Astrocyte (in vitro differentiated cells and primary cell): Measurements from ENCODE around the gene LYZL1. TPM values are rescaled to one million over a fixed set of nuclear protein-coding genes. Genes with fewer than 3 reads are reported as not detected.

Experiments
- DNase-seq: peaks from one replicate; pipeline ENCODE4 v3.0.0-alpha.2; 2010; ENCODE audit warnings: low read depth
- FAIRE-seq: peaks from 2 replicates; lab custom pipeline; 2011; peaks lifted over from hg19 to GRCh38; lab: Jason Lieb, UNC
- H2AFZ ChIP-seq: 2 replicates; pipeline ENCODE4 v1.6.0; 2012; ENCODE audit warnings: low read depth, low read length, inconsistent platforms
- H3K27ac ChIP-seq: 2 replicates; pipeline ENCODE4 v1.5.1; 2011; ENCODE audit warnings: low read depth, low read length, inconsistent platforms
- H3K27me3 ChIP-seq: 2 replicates; pipeline ENCODE4 v1.6.0; 2011; ENCODE audit warnings: low read length, inconsistent platforms; ENCODE audit not compliant: insufficient read depth
- H3K36me3 ChIP-seq: 2 replicates; pipeline ENCODE4 v1.5.1; 2011; ENCODE audit warnings: low read length, inconsistent platforms; ENCODE audit not compliant: insufficient read depth
- H3K4me1 ChIP-seq: 2 replicates; pipeline ENCODE4 v1.5.1; 2011; ENCODE audit warnings: low read length, inconsistent platforms; ENCODE audit not compliant: insufficient read depth
- H3K4me2 ChIP-seq: 2 replicates; pipeline ENCODE4 v1.6.0; 2012; ENCODE audit warnings: low read length, inconsistent platforms
- H3K4me3 ChIP-seq: 2 replicates; pipeline ENCODE4 v1.5.1; 2011; ENCODE audit warnings: low read depth, mild to moderate bottlenecking, low read length, inconsistent platforms; ENCODE audit not compliant: insufficient read depth
- H3K79me2 ChIP-seq: 2 replicates; pipeline ENCODE4 v1.6.0; 2012; ENCODE audit warnings: mild to moderate bottlenecking, low read length, inconsistent platforms; ENCODE audit not compliant: insufficient read depth
- H3K9ac ChIP-seq: 2 replicates; pipeline ENCODE4 v1.6.0; 2012; ENCODE audit warnings: mild to moderate bottlenecking, low read length, inconsistent platforms
- H3K9me3 ChIP-seq: 2 replicates; pipeline ENCODE4 v1.5.1; 2012; ENCODE audit warnings: low read depth, mild to moderate bottlenecking, low read length, inconsistent platforms; ENCODE audit not compliant: insufficient read depth
- H4K20me1 ChIP-seq: 2 replicates; pipeline ENCODE4 v1.6.0; 2012; ENCODE audit warnings: low read length, inconsistent platforms; ENCODE audit not compliant: insufficient read depth
- H3K27ac Mint-ChIP-seq: one replicate; pipeline ENCODE4 v1.8.0; 2021; ENCODE audit warnings: mild to moderate bottlenecking, mixed read lengths; ENCODE audit not compliant: unreplicated experiment
- H3K27me3 Mint-ChIP-seq: one replicate; pipeline ENCODE4 v1.8.0; 2021; ENCODE audit warnings: low read depth, mixed read lengths; ENCODE audit not compliant: unreplicated experiment
- H3K36me3 Mint-ChIP-seq: one replicate; pipeline ENCODE4 v1.8.0; 2021; ENCODE audit warnings: low read depth, mixed read lengths; ENCODE audit not compliant: unreplicated experiment
- H3K4me1 Mint-ChIP-seq: one replicate; pipeline ENCODE4 v1.8.0; 2021; ENCODE audit warnings: low read depth, mixed read lengths; ENCODE audit not compliant: unreplicated experiment
- H3K4me3 Mint-ChIP-seq: one replicate; pipeline ENCODE4 v1.8.0; 2021; ENCODE audit warnings: mild to moderate bottlenecking, moderate library complexity, mixed read lengths; ENCODE audit not compliant: unreplicated experiment
- H3K9me3 Mint-ChIP-seq: one replicate; pipeline ENCODE4 v1.8.0; 2021; ENCODE audit warnings: mild to moderate bottlenecking, mixed read lengths; ENCODE audit not compliant: unreplicated experiment
- CTCF ChIP-seq: IDR thresholded peaks from 2 replicates; pipeline ENCODE4 v1.5.1; 2011; ENCODE audit warnings: low read depth, mild to moderate bottlenecking, inconsistent platforms, low read length, moderate library complexity; ENCODE audit not compliant: insufficient read depth
- EZH2 ChIP-seq: IDR thresholded peaks from 2 replicates; pipeline ENCODE4 v1.6.1; 2012; ENCODE audit warnings: mild to moderate bottlenecking, low read length, inconsistent platforms; ENCODE audit not compliant: insufficient read depth
- total RNA-seq: library from RNA; stranded (reverse); gene quantifications from 2 replicates; pipeline ENCODE4 v1.2.1, GENCODE V29; 2021

Gene LYZL1
- total RNA-seq, 1 donor from 2014 or later, result not detected

DNA sequence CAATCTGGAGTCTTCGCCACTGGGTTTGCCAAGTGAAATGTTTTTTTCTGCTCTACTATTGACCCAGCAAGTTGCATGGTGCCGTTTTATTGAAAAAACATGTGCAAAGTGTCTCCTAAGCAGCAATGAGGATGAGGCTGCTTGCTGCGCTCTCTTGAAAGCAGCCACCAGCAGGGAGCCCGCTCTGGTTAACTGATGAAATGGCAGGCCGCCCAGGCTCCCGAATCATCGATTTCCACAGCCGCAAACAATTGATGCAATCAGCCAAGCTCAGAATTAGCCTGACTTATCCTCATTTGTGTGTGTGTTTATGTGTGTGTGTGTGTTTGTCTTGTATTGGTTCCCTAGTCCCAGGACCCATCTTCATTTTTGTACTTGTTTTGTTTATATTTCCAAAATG lies 22.2 kb upstream of the LYZL1 start:
- no peaks in the 10 kb centered on the region for H4K20me1 ChIP-seq
- no peak overlapping the region for H3K9ac ChIP-seq
- peaks cover 9% of the 10 kb centered on the region for H3K9me3 Mint-ChIP-seq
- H3K79me2 ChIP-seq, result no peaks in the 10 kb centered on the region
- peaks cover 3% of the 10 kb centered on the region for H3K36me3 Mint-ChIP-seq
- no peak overlapping the region for H3K4me3 Mint-ChIP-seq
- FAIRE-seq (no peak), DNase-seq (peak; percentile 22)
- TF ChIP-seq CTCF (no peak), EZH2 (no peak)
- no peaks in the 10 kb centered on the region for H3K27me3 Mint-ChIP-seq
- H2AFZ ChIP-seq, result peak overlapping the region; percentile 13
- no peak overlapping the region for H3K27ac ChIP-seq
- H3K9me3 ChIP-seq, result no peaks in the 10 kb centered on the region
- no peak overlapping the region for H3K4me3 ChIP-seq
- H3K36me3 ChIP-seq, result no peaks in the 10 kb centered on the region
- H3K4me2 ChIP-seq, result peak overlapping the region; percentile 31
- H3K4me1 Mint-ChIP-seq, result no peaks in the 10 kb centered on the region
- H3K4me1 ChIP-seq, result peaks cover 2% of the 10 kb centered on the region
- no peak overlapping the region for H3K27ac Mint-ChIP-seq
- H3K27me3 ChIP-seq, result no peaks in the 10 kb centered on the region

DNA sequence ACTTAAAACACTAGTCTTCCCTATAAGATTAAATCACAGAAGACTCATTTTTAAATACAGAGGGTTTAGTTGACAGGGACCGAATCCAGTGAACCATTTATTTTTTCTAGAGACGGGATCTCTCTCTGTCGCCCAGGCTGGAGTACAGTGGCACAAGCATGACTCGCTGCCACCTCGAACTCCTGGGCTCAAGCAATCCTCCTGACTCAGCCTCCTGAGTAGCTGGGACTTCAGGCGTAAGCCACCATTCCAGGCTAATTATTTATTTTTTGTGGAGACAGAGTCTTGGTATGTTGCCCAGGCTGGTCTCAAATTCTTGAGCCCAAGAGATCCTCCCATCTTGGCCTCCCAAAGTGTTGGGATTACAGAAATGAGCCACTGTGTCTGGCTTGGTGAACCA lies 20.9 kb upstream of the LYZL1 start:
- DNase-seq (no peak), FAIRE-seq (no peak)
- no peaks in the 10 kb centered on the region for H3K27me3 Mint-ChIP-seq
- H3K36me3 Mint-ChIP-seq, result peaks cover 3% of the 10 kb centered on the region
- H3K9me3 ChIP-seq, result no peaks in the 10 kb centered on the region
- no peaks in the 10 kb centered on the region for H3K36me3 ChIP-seq
- H3K27ac ChIP-seq, result no peak overlapping the region
- H3K4me1 ChIP-seq, result peaks cover 2% of the 10 kb centered on the region
- TF ChIP-seq CTCF (no peak), EZH2 (no peak)
- no peak overlapping the region for H3K4me3 Mint-ChIP-seq
- no peaks in the 10 kb centered on the region for H4K20me1 ChIP-seq
- no peak overlapping the region for H3K4me2 ChIP-seq
- H3K27ac Mint-ChIP-seq, result no peak overlapping the region
- H3K9ac ChIP-seq, result no peak overlapping the region
- H2AFZ ChIP-seq, result no peak overlapping the region
- H3K4me3 ChIP-seq, result no peak overlapping the region
- no peaks in the 10 kb centered on the region for H3K27me3 ChIP-seq
- H3K4me1 Mint-ChIP-seq, result no peaks in the 10 kb centered on the region
- peaks cover 9% of the 10 kb centered on the region for H3K9me3 Mint-ChIP-seq
- H3K79me2 ChIP-seq, result no peaks in the 10 kb centered on the region

GRCh38 chr10:29269486-29269885 lies 19.4 kb upstream of the LYZL1 start:
- Histone ChIP-seq H4K20me1 (no peaks in the 10 kb centered on the region), H3K27me3 (no peaks in the 10 kb centered on the region), H3K4me3 (no peak overlapping the region), H3K9me3 (no peaks in the 10 kb centered on the region), H3K79me2 (no peaks in the 10 kb centered on the region), H3K4me2 (no peak overlapping the region), H3K4me1 (peaks cover 2% of the 10 kb centered on the region), H3K9ac (no peak overlapping the region), H2AFZ (no peak overlapping the region), H3K27ac (no peak overlapping the region), H3K36me3 (no peaks in the 10 kb centered on the region)
- peaks cover 9% of the 10 kb centered on the region for H3K9me3 Mint-ChIP-seq
- DNase-seq (no peak), FAIRE-seq (no peak)
- no peaks in the 10 kb centered on the region for H3K27me3 Mint-ChIP-seq
- TF ChIP-seq CTCF (no peak), EZH2 (no peak)
- peaks cover 3% of the 10 kb centered on the region for H3K36me3 Mint-ChIP-seq
- no peak overlapping the region for H3K27ac Mint-ChIP-seq
- no peak overlapping the region for H3K4me3 Mint-ChIP-seq
- no peaks in the 10 kb centered on the region for H3K4me1 Mint-ChIP-seq
